HG03469 (cell line): ENCODE results near the gene ADAMTS20.
"Not testable (repeated sequence)": the region's sequence is repeated elsewhere in the genome, so short reads cannot be mapped to it uniquely, and the experiment has no call there.

ENCODE experiments used
- ATAC-seq: cut with Tn5 transposase; IDR thresholded peaks from one replicate; pipeline ENCODE4 v1.9.1; 2021; ENCODE audit warnings: mild to moderate bottlenecking, moderate library complexity, moderate number of reproducible peaks; ENCODE audit not compliant: unreplicated experiment

Gene ADAMTS20

GRCh38 chr12:43370263-43370662 is 181.7 kb downstream of the ADAMTS20 start:
- no peak for ATAC-seq

DNA sequence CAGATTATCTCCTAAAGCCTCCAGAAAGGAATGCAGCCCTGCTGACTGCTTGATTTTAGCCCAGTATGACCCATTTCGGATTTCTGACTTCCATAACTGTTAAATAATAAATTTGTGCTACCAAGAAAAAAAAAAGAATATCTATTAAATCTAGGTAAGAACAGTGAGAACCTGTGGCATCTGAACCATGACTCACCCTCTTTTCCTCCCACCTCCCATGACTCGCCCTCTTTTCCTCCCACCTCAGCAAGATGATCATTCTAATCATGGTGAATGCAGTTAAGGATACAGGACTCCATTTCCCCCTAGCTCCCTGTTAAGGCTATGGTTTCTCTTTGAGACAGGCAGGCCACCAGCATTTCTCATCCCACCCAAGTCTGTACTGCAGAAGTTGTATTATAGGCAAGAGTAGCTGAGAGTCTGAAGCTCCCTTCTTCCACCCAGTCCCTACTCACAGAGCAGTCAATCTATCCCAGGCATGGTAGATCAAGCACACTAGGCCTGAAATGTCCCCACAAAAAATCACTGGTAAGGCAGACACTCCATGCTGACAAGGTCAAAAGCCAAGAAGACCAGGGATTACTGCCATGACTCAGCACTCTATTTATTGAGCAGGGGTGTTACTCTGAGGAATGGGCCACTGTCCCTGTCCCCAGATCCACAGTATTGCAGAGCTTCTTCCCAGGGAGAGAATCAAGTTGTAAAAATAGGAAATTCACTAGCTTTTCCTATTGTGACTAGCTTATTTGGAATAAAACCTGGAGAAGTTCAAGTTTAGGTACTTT is 188.9 kb downstream of the ADAMTS20 start:
- no peak for ATAC-seq

DNA sequence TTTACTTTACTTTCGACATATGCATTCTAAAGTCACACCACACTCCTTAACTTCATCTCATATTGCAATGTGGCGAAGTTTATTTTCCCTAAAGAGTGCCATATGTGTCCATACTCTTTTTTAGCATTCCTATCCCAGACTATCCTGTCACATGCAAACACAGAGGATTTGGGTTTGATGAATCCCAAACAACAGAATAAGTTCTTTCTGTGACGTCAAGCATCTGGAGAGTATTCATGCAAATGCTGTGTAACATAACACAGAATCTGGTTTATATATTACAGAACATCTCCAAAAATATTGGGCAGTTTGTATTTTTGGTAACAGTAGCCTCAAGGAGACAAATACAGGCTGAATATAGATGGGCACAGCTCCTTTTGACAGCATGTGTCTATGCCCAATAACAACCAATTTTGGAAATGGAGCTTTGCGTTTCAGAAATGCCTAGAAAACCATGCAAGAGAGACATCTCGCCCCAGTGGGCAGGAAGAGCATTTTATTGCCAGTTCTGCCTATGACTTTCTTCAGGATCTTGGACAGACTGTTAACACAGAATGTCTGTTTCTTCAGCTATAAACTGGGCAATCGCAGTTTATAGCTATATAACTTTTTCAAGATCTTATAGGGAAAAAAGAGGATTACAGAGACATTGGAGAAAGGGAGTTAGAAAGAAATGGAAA is 190.8 kb downstream of the ADAMTS20 start:
- no peak for ATAC-seq

GRCh38 chr12:43360001-43360400 is 192.0 kb downstream of the ADAMTS20 start:
- ATAC-seq = not testable (repeated sequence)

DNA sequence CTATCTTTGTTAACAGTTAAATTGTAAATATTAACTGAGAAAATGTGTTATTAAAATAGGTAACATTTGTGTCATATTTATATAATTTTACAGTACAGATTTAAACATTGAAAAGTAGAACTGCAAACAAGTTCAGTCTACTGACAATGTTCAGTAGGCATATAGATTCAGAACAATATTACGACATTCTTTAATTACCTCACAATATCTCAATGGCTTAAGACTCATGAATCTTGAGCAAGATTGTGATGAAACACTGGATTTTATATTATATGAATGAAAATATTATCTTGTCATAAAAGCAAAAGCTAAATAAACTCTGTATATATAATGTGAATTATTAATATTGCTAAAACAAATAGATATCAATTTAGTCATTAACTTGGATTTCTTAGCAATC is 194.9 kb downstream of the ADAMTS20 start:
- ATAC-seq = no peak

DNA sequence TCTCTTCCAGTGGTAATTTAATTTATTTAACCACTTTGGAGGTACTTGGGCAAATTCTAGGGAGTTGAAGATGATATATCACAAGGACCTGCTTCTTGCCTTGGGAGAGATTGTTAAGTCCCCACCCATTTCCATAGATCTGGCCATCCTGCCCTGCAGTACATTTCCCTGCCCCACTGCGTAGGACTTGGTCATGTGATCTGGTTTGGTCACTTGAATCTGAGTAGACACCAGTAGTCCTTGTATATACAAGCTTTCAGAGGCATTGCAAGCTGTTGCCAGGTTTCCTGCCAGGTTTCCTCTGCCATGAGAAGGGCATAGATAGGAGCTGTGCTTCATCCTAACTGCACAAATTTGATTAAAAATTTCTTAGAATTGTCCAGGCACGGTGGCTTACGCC is 200.0 kb downstream of the ADAMTS20 start:
- ATAC-seq = no peak

- no peak for ATAC-seq
Observed at GRCh38 chr12:43349863-43350262, 202.1 kb downstream of the ADAMTS20 start.

DNA sequence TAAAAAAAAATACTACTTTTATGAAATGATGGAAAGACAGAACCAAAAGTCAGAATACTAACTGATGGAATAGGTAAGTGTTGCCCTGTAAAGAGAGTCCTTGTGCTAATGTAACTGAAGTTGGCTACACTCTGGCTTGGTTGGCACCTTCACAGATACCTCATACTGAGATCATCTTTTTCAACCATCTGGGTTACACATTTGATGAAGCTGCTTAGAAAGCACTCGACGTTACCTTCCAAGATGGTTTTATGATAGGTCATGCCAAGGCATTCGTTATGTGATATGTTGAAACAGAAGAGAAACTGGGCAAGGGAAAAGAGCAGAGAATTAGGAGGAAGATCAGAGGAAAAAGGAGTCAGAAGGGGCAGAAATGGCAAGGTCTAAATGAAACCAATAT is 203.8 kb downstream of the ADAMTS20 start:
- no peak for ATAC-seq

DNA sequence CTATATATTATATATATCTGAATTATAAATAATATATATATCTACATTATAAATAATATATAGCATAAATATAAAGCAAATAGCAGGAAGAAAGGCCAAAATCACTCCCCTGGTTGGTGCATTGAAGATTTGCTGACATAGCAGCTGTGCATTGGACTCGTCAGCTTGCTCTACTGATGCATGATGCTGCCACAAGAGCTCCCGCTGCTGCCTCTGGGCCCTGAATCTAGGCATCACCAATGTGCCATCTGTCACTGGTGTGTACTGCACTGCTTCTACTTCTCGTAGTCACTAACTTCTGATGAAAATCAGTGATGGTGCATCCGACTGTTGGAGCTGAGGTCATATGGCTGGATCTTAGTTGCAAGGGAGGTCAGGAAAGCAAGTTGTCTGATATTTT is 205.0 kb downstream of the ADAMTS20 start:
- ATAC-seq = no peak

GRCh38 chr12:43345023-43345422 is 207.0 kb downstream of the ADAMTS20 start:
- ATAC-seq = no peak

DNA sequence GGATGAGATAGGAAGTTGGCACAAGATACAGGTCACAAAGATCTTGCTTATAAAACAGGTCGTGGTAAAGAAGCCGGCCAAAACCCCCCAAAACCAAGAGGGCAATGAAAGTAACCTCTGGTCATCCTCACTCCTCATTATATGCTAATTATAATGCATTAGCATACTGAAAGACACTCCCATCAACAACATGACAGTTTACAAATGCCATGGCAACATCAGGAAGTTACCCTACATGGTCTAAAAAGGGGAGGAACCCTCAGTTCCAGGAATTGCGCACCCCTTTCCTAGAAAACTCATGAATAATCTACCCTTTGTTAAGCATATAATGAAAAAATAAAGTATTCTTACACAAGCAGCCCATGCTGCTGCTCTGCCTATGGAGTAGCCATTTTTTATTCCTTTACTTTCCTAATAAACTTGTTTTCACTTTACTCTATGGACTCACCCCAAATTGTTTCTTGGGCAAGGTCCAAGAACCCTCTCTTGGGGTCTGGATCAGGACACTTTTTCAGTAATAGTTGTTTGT is 210.2 kb downstream of the ADAMTS20 start:
- ATAC-seq = not testable (repeated sequence)

DNA sequence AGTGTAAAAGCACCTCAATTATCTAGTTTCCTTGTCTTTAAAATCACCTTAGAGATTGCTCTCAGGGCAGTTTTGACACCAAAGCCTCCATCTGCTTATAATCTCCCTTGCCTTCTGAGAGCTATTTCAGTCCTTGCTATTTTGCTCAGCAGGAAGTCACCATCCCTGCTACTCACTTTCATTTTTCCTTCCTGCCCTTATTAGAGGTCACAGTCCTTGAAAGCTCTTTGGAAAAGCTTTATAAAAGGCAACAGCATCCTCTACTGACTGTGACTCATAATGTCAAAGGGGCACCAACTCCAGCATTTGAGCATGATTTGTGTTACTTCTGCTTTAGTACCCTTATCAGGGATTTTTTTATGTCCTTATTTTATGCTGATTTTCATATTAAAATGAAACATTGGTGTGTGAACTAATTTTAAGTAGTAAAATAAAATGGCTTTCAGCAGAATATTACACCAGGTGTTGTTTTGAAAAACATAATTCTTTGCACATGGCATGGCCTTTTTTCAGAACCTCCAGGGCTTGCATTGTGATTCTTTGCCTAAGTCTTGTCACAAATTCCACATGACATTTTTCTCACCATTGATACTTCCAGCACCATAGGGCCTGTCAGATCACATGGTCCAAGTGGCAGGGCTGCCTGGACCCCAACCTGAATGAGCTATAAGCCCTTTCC is 213.0 kb downstream of the ADAMTS20 start:
- ATAC-seq = peak; percentile 61

- ATAC-seq = peak; percentile 39
Observed at GRCh38 chr12:43337571-43338444, 214.2 kb downstream of the ADAMTS20 start.

DNA sequence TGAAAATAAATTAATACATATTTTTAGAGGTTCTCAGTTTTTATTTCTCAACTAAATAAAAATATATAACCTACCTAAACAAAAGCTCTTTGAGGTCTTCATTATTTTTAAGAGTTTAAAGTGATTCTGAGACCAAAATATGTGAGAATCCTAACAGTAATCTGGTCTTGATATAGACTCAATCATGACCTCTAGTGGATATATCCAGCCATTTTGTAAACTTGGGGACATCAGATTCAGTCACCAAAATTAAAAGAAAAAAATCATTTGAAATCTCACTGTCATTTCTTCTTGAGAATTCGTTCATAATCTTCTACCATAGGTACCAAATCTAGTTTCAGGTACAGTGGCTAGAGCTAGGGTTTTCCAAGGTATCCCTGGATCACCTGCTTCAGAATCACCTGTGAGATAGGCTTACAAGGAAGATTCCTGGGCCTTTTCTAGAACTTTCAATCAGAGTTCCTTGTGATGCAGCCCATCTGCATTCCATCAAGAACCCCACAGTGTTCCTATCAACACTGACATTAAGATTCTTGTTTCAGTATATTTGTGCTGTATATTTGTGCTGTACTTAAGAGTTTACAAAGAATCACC is 214.9 kb downstream of the ADAMTS20 start:
- no peak for ATAC-seq

GRCh38 chr12:43333644-43334043 is 218.4 kb downstream of the ADAMTS20 start:
- no peak for ATAC-seq

DNA sequence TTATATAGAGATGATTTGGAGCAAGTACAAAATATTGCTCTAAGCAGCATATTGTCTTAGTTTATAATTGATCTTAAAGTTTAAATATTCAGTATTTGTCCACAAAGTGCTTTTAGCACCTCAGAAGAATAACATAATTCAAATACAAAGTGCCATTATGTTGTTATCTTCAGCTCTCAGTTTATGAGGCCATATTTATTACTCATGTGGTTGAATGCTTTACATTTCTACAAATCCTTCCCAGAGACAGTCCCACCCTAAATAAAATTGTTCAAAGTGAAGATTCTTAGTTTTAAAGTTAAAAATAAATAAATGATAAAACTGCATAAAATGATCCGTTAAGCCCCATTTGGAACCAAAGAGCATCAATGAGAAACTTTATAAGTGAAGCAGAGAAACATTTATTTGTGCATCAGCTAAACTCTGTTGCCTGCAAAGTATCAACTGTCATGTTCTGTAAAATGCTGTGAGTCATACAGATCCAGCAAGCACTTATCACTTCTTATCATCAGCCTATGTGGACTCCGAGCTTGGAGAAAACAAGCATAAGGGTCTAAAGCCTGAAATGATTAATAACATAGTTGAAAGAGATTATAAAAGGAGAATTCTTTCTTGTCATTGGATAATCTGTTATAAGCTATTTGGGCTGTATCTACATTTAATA is 218.9 kb downstream of the ADAMTS20 start:
- no peak for ATAC-seq

DNA sequence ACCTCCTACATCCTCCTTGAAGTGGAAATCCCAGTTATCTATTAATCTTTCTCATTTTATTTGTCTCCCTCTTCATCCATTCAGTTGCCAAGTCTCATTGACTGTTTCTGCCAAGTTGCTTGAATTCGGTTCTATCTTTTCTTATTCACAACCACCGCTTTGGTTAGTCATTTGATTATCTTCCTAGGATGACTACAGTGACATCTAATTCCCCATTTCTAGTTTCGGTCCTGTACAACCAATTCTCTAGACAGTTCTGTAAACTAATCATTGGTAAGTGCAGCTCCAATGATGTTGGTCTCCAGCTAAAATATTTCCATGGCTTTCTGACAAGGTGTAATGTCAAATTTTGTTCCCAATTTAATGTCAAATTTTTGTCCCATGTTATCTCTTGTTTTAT is 220.1 kb downstream of the ADAMTS20 start:
- ATAC-seq = peak; percentile 42

GRCh38 chr12:43329375-43329774 is 222.6 kb downstream of the ADAMTS20 start:
- ATAC-seq = no peak

DNA sequence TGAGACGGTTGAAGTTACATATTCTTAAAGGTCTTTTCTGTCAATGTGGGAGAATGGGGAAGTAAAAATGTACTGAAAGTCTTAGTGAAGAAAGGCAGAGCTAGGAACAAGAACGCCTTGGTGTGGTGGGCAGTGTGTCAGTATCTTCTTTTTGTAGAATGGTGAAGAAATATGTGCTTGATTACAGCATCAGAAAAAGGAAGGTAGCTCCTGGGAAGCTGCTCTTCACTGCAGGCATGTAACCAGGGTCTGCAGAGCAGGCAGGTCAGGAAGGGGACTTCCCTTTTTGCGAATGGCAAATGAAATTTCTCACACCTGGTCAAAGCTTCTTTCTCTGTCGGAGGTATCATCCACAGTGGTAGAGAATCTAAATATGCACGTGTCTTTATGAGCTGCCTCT is 226.2 kb downstream of the ADAMTS20 start:
- peak; percentile 60 for ATAC-seq

DNA sequence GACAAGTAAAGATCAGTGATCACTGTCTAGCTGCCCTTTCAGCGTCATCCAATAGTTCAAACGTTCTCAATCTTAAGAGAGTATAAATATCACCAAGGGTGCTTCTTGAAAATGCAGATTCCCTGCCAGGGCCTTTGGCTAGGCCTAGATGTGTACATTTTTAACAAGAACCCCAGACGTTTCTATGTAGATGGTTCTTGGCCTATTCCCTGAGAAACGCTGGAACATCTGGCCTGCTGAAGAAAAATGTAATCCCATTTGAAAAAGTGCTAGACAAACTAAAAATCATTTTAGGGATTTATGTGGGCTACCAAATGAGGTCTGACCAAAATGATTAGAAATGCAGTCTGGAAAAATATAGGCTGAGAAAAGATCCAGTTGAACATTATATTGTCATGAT is 231.7 kb downstream of the ADAMTS20 start:
- no peak for ATAC-seq
